T-helper 1 cell (primary cell): ENCODE results near the gene NUP188.

Source experiments
- DNase-seq, 5 donors: peaks; one replicate each; pipeline ENCODE4 v3.0.0-alpha.2; 2012 to 2020
- total RNA-seq, 4 donors: gene quantifications; one replicate each; lab custom pipeline; 2026; lab: John Stamatoyannopoulos, UW

Gene NUP188, protein sequence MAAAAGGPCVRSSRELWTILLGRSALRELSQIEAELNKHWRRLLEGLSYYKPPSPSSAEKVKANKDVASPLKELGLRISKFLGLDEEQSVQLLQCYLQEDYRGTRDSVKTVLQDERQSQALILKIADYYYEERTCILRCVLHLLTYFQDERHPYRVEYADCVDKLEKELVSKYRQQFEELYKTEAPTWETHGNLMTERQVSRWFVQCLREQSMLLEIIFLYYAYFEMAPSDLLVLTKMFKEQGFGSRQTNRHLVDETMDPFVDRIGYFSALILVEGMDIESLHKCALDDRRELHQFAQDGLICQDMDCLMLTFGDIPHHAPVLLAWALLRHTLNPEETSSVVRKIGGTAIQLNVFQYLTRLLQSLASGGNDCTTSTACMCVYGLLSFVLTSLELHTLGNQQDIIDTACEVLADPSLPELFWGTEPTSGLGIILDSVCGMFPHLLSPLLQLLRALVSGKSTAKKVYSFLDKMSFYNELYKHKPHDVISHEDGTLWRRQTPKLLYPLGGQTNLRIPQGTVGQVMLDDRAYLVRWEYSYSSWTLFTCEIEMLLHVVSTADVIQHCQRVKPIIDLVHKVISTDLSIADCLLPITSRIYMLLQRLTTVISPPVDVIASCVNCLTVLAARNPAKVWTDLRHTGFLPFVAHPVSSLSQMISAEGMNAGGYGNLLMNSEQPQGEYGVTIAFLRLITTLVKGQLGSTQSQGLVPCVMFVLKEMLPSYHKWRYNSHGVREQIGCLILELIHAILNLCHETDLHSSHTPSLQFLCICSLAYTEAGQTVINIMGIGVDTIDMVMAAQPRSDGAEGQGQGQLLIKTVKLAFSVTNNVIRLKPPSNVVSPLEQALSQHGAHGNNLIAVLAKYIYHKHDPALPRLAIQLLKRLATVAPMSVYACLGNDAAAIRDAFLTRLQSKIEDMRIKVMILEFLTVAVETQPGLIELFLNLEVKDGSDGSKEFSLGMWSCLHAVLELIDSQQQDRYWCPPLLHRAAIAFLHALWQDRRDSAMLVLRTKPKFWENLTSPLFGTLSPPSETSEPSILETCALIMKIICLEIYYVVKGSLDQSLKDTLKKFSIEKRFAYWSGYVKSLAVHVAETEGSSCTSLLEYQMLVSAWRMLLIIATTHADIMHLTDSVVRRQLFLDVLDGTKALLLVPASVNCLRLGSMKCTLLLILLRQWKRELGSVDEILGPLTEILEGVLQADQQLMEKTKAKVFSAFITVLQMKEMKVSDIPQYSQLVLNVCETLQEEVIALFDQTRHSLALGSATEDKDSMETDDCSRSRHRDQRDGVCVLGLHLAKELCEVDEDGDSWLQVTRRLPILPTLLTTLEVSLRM (N-terminal part only)
- total RNA-seq = 55.6 to 97.7 (median 88.6) reads per million in 4 donors

DNA sequence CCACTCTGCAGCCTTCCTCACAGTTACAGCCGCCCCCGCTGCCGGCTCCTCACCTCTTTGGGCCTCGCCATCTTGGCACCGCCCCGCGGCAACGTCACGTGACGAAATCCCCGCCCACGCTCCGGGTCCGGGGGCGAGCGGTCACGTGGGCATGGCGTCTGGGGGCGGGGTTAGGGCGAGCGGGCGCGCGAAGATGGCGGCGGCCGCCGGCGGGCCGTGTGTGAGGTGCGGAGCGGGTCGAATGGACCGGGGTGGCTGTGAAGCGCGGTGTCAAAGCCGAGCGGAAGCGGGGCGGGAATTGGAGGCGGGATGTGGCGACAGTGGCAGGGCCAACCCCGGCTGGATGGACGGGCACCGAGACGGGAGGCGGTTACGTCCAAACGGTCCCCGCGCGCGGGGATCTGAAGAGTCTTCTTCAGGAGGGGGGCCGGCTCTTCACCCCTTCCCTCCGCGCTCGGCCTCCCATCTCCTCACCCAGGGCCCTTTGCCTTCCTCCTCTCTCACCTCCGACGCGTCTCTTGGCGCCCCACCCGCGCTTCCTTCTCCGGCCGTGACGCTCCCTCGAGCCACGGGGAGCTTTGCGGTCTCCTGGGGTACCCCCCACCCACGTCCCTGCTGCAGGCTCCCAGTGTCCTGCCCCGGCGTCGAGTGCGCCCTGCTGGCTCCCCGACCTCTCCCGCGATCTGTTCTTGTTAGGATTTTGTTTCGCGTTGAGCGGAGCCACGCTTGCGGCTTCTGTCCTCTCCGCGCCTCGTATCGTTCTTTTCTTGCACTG lies at the start of gene NUP188, which contains the start of gene DOLK:
Gene NUP188, plus strand, starts transcription at position 173 of the 775 bp plus-strand sequence. Its CDS starts 21 bp downstream, at position 194.
Gene DOLK, minus strand, starts transcription at position 77 of the 775 bp plus-strand sequence. CDS start 300 bp downstream, outside the sequence.
- peak; percentile 93 to 98 (median 98) for DNase-seq

DNA sequence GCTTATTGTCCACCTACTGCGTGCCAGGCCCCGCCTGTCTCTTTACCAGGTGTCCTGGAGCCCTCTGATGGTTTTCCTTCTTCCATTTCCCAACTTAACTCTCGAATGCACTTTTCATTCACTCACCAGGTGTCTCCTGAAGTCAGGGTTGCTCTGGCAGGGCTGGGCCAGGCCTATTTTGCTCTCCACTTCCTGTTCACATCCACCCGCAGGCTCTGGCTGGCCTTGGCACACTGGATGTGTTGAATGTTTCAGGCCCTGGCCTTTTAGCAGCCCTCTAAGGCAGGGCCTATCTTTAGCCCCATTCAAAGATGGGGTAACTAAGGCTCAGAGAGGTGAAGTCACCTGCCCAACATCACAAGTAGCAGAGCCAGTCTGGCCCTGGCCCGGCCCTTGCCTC lies 49.1 kb upstream of the NUP188 start:
- no peak for DNase-seq

DNA sequence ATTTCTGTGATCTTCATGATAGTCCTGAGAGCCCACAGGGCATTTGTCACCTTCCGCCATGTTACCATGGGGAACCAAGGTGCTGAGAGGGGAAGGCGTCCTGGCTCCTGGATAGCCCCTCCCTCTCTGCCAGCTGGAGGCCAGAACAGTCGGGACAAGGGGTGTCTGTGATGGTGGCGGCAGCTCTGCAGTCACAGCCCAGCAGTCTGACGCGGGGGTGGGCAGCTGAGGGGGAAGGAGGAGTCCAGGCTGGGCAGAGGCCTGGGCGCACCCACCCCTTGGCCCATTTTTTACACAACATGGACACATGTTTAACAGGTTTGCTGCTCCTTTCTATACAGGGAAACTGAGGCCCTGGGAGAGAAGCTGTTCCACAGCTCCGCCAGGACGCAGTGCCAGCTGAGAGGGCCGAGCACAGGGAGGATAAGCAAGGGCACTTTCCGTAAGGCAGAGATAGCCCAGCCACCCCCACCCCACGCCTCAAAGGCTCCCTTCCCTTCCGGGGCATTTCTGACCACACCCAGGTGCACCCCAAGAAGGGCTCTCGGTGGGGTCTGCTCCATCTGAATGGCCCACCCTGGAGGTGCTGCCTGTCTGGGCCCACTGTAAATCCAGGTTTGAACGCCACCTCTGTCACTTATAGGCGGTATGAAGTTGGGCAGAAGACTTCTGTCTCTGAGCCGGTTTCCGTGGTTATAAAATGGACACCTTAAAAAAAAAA lies 48.5 kb upstream of the NUP188 start:
- no peak for DNase-seq

- peak in 1 of 5 donors; percentile 59 for DNase-seq
These were observed 47.8 kb upstream of the NUP188 start for GRCh38 chr9:128899566-128900322.

DNA sequence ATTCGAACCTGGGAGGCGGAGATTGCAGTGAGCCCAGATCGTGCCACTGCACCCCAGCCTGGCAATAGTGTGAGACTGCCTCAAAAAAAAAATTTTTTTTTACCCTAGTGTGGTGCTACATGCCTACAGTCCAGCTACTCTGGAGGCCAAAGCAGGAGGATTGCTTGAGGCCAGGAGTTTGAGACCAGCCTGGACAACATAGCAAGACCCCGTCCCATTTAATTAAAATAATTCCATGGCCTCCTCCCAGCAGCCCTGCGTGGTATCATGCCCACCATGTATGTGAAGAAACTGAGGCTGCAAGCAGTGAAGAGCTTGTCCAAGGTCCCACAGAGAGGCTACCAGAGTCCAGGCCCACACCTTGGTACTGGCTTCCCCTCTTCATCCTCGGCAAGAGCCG lies 46.1 kb upstream of the NUP188 start:
- no peak for DNase-seq

GRCh38 chr9:128901822-128902221 lies 45.7 kb upstream of the NUP188 start:
- DNase-seq = no peak

GRCh38 chr9:128902351-128903078 lies 45.0 kb upstream of the NUP188 start:
- peak; percentile 65 to 95 (median 80) for DNase-seq

- DNase-seq = peak in 1 of 5 donors; percentile 16
These were observed 44.4 kb upstream of the NUP188 start for GRCh38 chr9:128903079-128903461.

DNA sequence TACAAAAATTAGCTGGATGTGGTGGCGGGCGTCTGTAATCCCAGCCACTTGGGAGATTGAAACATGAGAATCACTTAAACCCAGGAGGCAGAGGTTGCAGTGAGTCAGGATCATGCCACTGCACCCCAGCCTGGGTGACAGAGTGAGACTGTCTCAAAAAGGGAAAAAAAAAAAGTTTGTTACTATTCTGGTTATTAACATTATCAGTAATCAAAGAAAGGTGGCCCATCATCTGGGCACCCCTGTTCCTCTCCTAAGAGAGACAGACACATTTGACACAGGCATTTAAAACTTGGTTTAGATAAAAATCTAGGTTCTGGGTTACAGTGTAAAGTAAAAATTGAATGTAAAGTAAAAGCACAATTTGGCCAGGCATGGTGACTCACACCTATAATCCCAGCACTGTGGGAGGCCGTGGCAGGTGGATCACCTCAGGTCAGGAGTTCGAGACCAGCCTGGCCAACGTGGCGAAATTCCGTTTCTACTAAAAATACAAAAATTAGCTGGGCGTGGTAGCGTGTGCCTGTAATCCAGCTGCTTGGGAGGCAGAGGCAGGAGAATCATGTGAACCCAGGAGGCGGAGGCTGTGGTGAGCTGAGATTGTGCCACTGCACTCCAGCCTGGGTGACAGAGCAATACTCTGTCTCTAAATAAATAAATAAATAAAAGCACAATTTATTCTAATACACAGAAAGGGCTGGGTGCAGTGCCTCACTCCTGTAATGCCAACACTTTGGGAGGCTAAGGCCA lies 43.5 kb upstream of the NUP188 start:
- no peak for DNase-seq

DNA sequence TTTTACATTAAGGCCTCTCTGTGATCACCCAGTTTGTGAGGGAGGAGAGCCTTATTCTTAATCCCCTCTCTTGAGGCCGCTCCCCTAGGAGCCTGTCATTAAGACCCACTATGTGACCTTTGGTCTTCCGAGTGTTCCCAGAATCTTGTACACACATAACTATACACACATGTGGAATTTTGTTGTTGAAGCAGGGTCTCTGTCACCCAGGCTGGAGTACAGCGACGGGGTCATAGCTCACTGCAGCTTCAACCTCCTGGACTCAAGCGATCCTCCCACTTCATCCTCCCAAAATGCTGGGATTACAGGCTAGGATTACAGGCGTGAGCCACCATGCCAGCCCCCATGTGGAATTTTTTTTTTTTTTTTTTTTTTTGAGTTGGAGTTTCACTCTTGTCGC lies 41.5 kb upstream of the NUP188 start:
- no peak for DNase-seq

DNA sequence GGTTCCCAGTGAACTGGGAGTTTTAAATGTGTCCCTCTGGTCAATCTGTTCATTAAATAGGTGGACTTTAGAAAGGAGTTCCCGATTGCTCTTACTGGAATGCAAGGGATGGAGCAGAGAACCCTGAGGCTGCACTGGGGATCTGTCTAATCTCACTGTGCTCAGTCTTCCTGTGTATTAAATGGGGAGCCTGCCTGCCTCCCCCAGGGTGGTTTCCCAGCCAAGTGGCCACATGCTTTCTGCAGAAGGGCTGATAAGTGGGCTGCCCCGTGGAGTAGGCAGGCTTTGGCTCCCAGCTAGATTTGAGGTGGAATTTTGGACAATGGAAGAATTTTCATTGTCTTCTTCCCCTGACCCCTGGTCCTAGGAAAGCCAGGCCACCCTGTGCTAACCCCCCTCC lies 40.8 kb upstream of the NUP188 start:
- no peak for DNase-seq

DNA sequence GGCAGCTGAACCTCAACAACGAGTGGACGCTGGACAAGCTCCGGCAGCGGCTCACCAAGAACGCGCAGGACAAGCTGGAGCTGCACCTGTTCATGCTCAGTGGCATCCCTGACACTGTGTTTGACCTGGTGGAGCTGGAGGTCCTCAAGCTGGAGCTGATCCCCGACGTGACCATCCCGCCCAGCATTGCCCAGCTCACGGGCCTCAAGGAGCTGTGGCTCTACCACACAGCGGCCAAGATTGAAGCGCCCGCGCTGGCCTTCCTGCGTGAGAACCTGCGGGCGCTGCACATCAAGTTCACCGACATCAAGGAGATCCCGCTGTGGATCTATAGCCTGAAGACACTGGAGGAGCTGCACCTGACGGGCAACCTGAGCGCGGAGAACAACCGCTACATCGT lies 39.1 kb upstream of the NUP188 start:
- DNase-seq = no peak

DNA sequence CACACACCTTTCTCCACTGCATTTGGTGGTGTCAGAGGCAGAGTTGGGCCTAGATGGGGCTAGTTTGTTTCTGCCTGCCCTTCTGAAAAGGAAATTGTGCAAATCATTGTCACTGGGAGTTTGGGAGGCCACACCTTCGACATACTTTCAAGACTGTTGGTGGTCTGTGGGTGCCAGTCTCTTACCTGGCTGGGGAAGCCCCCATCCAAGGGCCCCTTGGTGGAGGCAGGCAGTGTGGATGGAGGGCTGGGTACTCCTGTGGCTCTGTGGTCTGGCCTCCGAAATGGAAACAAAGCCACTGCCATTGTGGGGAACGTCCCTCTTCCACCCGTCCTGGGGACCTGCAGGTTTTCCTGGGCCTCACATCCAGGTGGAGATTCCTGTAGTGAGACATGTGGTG lies 37.6 kb upstream of the NUP188 start:
- no peak for DNase-seq

DNA sequence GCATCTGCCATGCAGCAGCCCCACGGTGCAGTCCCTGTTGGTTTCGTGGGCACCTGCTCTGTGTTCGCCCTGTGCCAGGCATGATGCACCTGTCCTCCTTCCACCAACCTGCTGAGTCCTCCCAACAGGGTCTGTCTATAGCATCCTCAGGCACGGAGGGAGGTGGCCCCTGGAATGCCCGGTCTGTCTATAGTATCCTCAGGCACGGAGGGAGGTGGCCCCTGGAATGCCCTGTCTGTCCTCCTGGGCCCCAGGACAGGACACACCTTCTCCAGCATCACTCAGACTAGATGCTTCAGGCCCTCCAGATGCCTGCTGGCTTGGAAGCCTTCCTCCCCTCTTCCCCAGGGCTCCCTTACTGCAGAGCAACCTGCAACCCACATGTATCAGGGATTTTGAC lies 36.6 kb upstream of the NUP188 start:
- DNase-seq = no peak

- no peak for DNase-seq
These were observed 35.9 kb upstream of the NUP188 start for GRCh38 chr9:128911529-128912035.

DNA sequence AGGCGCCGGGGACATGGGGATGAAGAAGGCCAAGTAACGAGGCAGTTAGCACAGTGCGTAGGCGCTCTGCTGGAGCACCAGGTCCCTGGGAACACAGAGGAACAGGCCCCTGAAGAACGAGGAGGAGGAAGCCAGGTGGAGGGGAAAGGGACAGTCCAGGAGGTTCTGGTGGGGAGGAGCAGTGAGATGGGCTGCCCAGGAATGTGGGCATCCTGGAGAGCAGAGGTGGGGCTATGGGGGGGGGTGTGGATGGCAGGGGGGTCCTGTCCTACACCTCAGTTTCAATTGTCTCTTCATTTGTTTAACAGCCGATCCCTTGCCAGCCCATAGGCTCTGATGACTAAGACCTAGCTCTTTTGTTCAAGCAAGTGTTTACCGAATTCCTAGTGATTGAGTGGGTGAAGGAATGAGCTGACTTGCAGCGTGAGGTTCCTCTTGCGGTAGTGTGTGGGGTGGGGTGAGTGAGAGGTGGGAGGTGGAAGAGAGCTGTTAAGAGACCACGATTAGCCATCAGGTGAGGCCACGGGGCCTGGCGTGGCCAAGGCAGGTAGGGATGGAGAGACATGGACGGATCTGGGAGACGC lies 35.1 kb upstream of the NUP188 start:
- no peak for DNase-seq

DNA sequence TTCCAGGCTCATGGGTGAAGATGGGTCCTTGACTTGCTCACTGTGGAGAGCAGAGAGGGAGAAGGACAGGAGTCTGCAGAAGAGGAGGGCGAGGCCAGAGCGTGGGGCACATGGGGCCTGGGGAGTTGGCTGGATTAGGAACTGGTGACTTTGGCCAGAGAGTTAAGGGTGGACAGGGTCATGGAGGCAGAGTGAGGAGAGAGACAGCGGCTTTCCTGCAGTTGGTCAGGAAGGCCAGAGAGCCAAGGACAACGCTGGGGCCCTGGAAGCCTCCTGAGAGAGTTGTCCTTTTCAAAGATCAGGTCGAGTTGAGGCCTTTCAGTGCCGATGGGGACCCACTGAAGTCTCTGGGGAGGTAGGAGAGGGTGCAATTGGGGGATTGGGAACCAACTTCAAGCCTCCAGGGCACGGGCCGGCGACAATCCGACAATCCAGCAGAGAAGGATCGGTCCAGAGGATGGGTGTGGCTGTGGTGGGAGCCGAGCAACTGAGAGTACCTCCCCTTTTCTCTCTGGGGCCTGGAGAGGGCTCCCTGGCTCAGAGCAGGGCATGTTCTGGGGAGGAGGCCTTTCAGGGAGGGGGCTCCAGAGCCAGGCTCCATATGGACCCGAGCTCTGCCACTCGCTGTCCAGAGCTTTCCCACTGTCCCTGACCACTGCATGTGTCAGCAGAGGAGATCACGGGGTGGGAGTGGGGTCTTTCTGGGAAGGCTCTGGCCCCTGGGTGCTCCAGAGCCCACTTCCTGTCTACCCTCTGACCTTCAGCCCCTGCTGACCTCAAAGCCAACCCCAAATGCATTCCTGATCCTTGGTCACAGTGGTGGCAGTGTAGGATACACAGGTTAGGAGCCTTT lies 34.2 kb upstream of the NUP188 start:
- no peak for DNase-seq
